PC-3 (cell line): ENCODE data around the gene KANK3. TPM values are rescaled to one million over a fixed set of nuclear protein-coding genes. Genes with fewer than 3 reads are reported as not detected.
"Not testable (repeated sequence)": the region's sequence is repeated elsewhere in the genome, so short reads cannot be mapped to it uniquely, and the experiment has no call there.

ENCODE experiments used
- ATAC-seq: fragments of 200-7000 bp; cut with Tn5 transposase; 2 replicates; pipeline ENCODE4 v1.9.1; 2020; ENCODE audit warnings: mild to moderate bottlenecking, moderate library complexity
- BruUV-seq: library from RNA; stranded (reverse); fragments of 400-500 nt; replicated peaks from 2 replicates; lab custom pipeline; 2021; lab: Mats Ljungman, UMichigan
- CTCF ChIA-PET: fragments of 300-600 bp; sonication (Branson Sonifier 250); formaldehyde crosslinking; loops from one replicate; lab custom pipeline; 2022; ENCODE audit warnings: antibody characterized with exemption; lab: Charles Lee
- POLR2A ChIA-PET: fragments of 300-600 bp; sonication (Branson Sonifier 250); formaldehyde crosslinking; loops from one replicate; lab custom pipeline; 2022; ENCODE audit warnings: antibody characterized with exemption; ENCODE audit not compliant: unreplicated experiment; lab: Charles Lee
- DNase-seq: peaks from one replicate; pipeline ENCODE4 v3.0.0-alpha.2; 2015
- H2AFZ ChIP-seq: fragments of 300-600 bp; sonication (generic); 2 replicates; pipeline ENCODE4 v1.6.0; 2016; ENCODE audit warnings: antibody characterized with exemption, low read length
- H3F3A ChIP-seq: fragments of 300-600 bp; sonication (generic); one replicate; pipeline ENCODE4 v1.6.0; 2017; ENCODE audit warnings: antibody characterized with exemption, low read length, control low read depth, mild to moderate bottlenecking; ENCODE audit not compliant: unreplicated experiment
- H3K27ac ChIP-seq: fragments of 300-600 bp; sonication (generic); 2 replicates; pipeline ENCODE4 v1.5.1; 2016; ENCODE audit warnings: mild to moderate bottlenecking, low read length
- H3K27me3 ChIP-seq: fragments of 300-600 bp; sonication (generic); 2 replicates; pipeline ENCODE4 v1.6.1; 2016; ENCODE audit warnings: low read length, mixed read lengths
- H3K36me3 ChIP-seq: fragments of 300-600 bp; sonication (generic); 2 replicates; pipeline ENCODE4 v1.6.1; 2016; ENCODE audit warnings: low read depth, mixed run types, low read length, mixed read lengths
- H3K4me1 ChIP-seq: fragments of 300-600 bp; sonication (generic); 2 replicates; pipeline ENCODE4 v1.5.1; 2016; ENCODE audit warnings: low read length; ENCODE audit not compliant: insufficient read depth
- H3K4me2 ChIP-seq: fragments of 300-600 bp; sonication (generic); 2 replicates; pipeline ENCODE4 v1.6.0; 2016; ENCODE audit warnings: low read length
- H3K4me3 ChIP-seq: fragments of 300-600 bp; sonication (generic); 2 replicates; pipeline ENCODE4 v1.5.1; 2016; ENCODE audit warnings: mild to moderate bottlenecking, low read length, mixed read lengths
- H3K79me2 ChIP-seq: fragments of 300-600 bp; sonication (generic); 2 replicates; pipeline ENCODE4 v1.6.1; 2017; ENCODE audit warnings: low read length, mixed read lengths
- H3K9ac ChIP-seq: fragments of 300-600 bp; sonication (generic); 2 replicates; pipeline ENCODE4 v1.6.0; 2016; ENCODE audit warnings: mild to moderate bottlenecking, low read length
- H3K9me2 ChIP-seq: fragments of 300-600 bp; sonication (generic); replicated peaks from 2 replicates; pipeline ENCODE4 v1.6.1; 2016; ENCODE audit warnings: mixed run types, low read length, mixed read lengths
- H3K9me3 ChIP-seq: fragments of 300-600 bp; sonication (generic); 2 replicates; pipeline ENCODE4 v1.6.1; 2016; ENCODE audit warnings: low read length, mixed read lengths
- H4K20me1 ChIP-seq: fragments of 300-600 bp; sonication (generic); 2 replicates; pipeline ENCODE4 v1.6.1; 2016; ENCODE audit warnings: low read length, mixed read lengths
- EZH2 ChIP-seq: fragments of 300-600 bp; sonication (generic); IDR thresholded peaks from one replicate; pipeline ENCODE4 v1.6.1; 2017; ENCODE audit warnings: antibody characterized with exemption, mild to moderate bottlenecking, low read length; ENCODE audit not compliant: unreplicated experiment
- EZH2phosphoT487 ChIP-seq: fragments of 300-600 bp; sonication (generic); IDR thresholded peaks from 2 replicates; pipeline ENCODE4 v1.6.1; 2018; ENCODE audit warnings: mild to moderate bottlenecking, antibody characterized with exemption, low read length, borderline replicate concordance
- intact Hi-C: fragments of 100-400 bp; cut with micrococcal nuclease; formaldehyde crosslinking; loops from 2 replicates; pipeline ENCODE4 v1.9.0; 2023
- total RNA-seq: library from RNA; depleted of rRNA; stranded (reverse); fragments of >200 nt; gene quantifications from 2 replicates; pipeline ENCODE4 v1.2.3, GENCODE V29; 2014
- TF ChIP-seq, protein P1 (sequence below): fragments of 300-600 bp; sonication (generic); conservative IDR thresholded peaks from 2 replicates; pipeline ENCODE4 v1.5.1; 2017; ENCODE audit warnings: antibody characterized with exemption, low read depth, mild to moderate bottlenecking, low read length

Gene KANK3
- total RNA-seq, 1 experiment from 2014 or later: 0.87 TPM

DNA sequence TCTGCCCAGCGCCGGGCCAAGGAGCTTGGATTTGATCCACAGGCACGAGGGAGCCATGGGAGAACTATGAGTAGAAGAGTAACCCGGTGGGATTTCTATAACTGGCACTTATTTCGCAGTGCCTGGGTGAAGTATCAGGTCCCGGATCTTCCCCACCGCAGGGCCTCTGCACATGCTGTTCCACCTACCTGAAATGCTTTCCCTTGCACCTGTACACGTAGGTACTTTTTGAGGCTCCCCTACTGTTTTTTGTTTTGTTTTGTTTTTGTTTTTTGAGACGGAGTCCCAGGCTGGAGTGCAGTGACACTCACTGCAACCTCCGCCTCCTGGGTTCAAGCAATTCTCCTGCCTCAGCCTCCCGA lies 402 bp upstream of the KANK3 start:
- Histone ChIP-seq H3K4me2 (peak overlapping the region; percentile 88), H4K20me1 (no peaks in the 10 kb centered on the region), H3K36me3 (no peaks in the 10 kb centered on the region), H3K4me3 (peak overlapping the region; percentile 69; the same call in 1 of the 2 replicates), H3K9ac (no peak overlapping the region), H3K9me2 (no peaks in the 10 kb centered on the region), H3K9me3 (no peaks in the 10 kb centered on the region), H3F3A (no peaks in the 10 kb centered on the region), H2AFZ (peak overlapping the region; percentile 91), H3K27ac (no peak overlapping the region), H3K27me3 (no peaks in the 10 kb centered on the region), H3K79me2 (no peaks in the 10 kb centered on the region), H3K4me1 (0 out of 2 replicates have a peak, but pooled peaks cover 4% of the 10 kb centered on the region)
- POLR2A ChIA-PET: interaction anchor here (0.6 kb wide), 1 partner anchor 49 kb away, joined by 5 read pairs; no protein-coding TSS in a partner anchor
- CTCF ChIA-PET: interaction anchor here (0.6 kb wide), 1 partner anchor 9 kb away, joined by 4 read pairs; no protein-coding TSS in a partner anchor
- no TSS peak for BruUV-seq
- TF ChIP-seq, protein P1, sequence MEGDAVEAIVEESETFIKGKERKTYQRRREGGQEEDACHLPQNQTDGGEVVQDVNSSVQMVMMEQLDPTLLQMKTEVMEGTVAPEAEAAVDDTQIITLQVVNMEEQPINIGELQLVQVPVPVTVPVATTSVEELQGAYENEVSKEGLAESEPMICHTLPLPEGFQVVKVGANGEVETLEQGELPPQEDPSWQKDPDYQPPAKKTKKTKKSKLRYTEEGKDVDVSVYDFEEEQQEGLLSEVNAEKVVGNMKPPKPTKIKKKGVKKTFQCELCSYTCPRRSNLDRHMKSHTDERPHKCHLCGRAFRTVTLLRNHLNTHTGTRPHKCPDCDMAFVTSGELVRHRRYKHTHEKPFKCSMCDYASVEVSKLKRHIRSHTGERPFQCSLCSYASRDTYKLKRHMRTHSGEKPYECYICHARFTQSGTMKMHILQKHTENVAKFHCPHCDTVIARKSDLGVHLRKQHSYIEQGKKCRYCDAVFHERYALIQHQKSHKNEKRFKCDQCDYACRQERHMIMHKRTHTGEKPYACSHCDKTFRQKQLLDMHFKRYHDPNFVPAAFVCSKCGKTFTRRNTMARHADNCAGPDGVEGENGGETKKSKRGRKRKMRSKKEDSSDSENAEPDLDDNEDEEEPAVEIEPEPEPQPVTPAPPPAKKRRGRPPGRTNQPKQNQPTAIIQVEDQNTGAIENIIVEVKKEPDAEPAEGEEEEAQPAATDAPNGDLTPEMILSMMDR: no peak
- TF ChIP-seq EZH2: no peak
- TF ChIP-seq EZH2phosphoT487: no peak
- intact Hi-C loops: no loop called here
- DNase-seq: no peak
- no peak for ATAC-seq

DNA sequence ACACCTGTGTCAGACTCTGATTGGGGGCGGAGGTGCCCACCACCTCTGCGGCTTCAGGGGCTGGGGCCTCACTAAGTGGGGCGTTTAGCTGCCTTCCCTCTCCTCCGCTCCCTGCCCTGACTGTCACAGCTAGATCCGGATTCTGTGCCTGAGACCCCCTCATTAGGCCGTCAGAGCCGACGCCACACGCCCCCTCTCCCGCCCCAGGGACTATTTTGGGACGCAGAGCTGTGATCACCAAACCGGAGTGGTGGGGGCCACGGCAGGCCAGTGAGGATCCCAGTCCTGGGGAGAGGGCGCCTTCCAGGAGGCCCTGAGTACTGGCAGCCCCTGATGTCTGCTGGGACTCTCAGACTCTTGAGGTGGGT lies 762 bp downstream of the KANK3 start:
- Histone ChIP-seq H3K4me3 (no peak overlapping the region), H3K27ac (no peak overlapping the region), H3K79me2 (no peaks in the 10 kb centered on the region), H3F3A (no peaks in the 10 kb centered on the region), H3K9ac (no peak overlapping the region), H3K9me3 (no peaks in the 10 kb centered on the region), H3K27me3 (no peaks in the 10 kb centered on the region), H3K4me2 (no peak overlapping the region), H3K36me3 (no peaks in the 10 kb centered on the region), H2AFZ (no peak overlapping the region), H3K9me2 (no peaks in the 10 kb centered on the region), H4K20me1 (no peaks in the 10 kb centered on the region), H3K4me1 (0 out of 2 replicates have a peak, but pooled peaks cover 4% of the 10 kb centered on the region)
- no TSS peak for BruUV-seq
- intact Hi-C loops: no loop called here
- TF ChIP-seq, protein P1: no peak
- TF ChIP-seq EZH2phosphoT487 (no peak), EZH2 (no peak)
- POLR2A ChIA-PET: no interaction called here
- CTCF ChIA-PET: no interaction called here
- ATAC-seq (no peak), DNase-seq (no peak)

DNA sequence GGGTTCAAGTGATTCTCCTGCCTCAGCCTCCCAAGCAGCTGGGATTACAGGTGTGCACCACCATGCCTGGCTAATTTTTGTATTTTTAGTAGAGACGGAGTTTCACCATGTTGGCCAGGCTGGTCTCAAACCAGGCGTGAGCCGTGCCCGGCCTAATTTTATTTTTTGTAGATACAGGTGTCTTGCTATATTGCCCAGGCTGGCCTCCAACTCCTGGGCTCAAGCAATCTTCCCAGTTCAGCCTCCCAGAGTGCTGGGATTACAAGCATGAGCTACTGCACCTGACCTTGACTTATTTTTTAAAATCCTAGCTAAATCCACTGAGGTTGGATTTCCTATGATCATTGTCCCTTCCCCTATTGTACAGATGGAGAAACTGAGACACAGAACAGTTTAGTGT lies 1.6 kb downstream of the KANK3 start:
- CTCF ChIA-PET: interaction anchor here (0.7 kb wide), 1 partner anchor 47 kb away, joined by 5 read pairs; no protein-coding TSS in a partner anchor
- H3K9me3 ChIP-seq, H3K9me2 ChIP-seq, H3K27me3 ChIP-seq, ATAC-seq, H3K36me3 ChIP-seq, H3K4me1 ChIP-seq, H2AFZ ChIP-seq, H3F3A ChIP-seq, H4K20me1 ChIP-seq, BruUV-seq, DNase-seq, H3K4me3 ChIP-seq, H3K9ac ChIP-seq, intact Hi-C loops, H3K79me2 ChIP-seq, H3K27ac ChIP-seq, H3K4me2 ChIP-seq: not testable (repeated sequence)
- POLR2A ChIA-PET: interaction anchor here (0.6 kb wide), 2 partner anchors 104 to 172 kb away, joined by 3 read pairs; partner anchors contain the start of gene ZNF414
